H9 (cell line): ENCODE data around the gene PSMA2. TPM values are rescaled to one million over a fixed set of nuclear protein-coding genes. Genes with fewer than 3 reads are reported as not detected.

ENCODE experiments used
- DNase-seq: peaks from one replicate; pipeline ENCODE4 v3.0.0-alpha.2; 2017
- H2AFZ ChIP-seq: one replicate; pipeline ENCODE4 v1.6.1; 2013; ENCODE audit warnings: mild to moderate bottlenecking, low read length, control low read depth, moderate library complexity
- H2AK5ac ChIP-seq: 2 replicates; pipeline ENCODE4 v1.6.1; 2013; ENCODE audit warnings: low read length, control low read depth, mixed read lengths; ENCODE audit not compliant: insufficient read length
- H2BK120ac ChIP-seq: one replicate; pipeline ENCODE4 v1.6.1; 2013; ENCODE audit warnings: low read depth, mild to moderate bottlenecking, low read length, control low read depth, inconsistent platforms; ENCODE audit not compliant: poor library complexity, severe bottlenecking
- H2BK12ac ChIP-seq: 2 replicates; pipeline ENCODE4 v1.6.1; 2013; ENCODE audit warnings: low read length, control low read depth, mixed read lengths, low read depth; ENCODE audit not compliant: insufficient read length
- H2BK15ac ChIP-seq: 2 replicates; pipeline ENCODE4 v1.6.1; 2013; ENCODE audit warnings: low read depth, low read length, control low read depth
- H2BK20ac ChIP-seq: one replicate; pipeline ENCODE4 v1.6.1; 2013; ENCODE audit warnings: low read depth, mild to moderate bottlenecking, low read length, control low read depth, inconsistent platforms; ENCODE audit not compliant: poor library complexity, severe bottlenecking
- H2BK5ac ChIP-seq: 2 replicates; pipeline ENCODE4 v1.6.1; 2013; ENCODE audit warnings: low read length, control low read depth, mixed read lengths; ENCODE audit not compliant: insufficient read length
- H3K14ac ChIP-seq: 2 replicates; pipeline ENCODE4 v1.6.1; 2013; ENCODE audit warnings: low read length, control low read depth; ENCODE audit not compliant: insufficient read depth
- H3K18ac ChIP-seq: 2 replicates; pipeline ENCODE4 v1.6.1; 2013; ENCODE audit warnings: low read depth, mild to moderate bottlenecking, mixed read lengths, low read length, control low read depth; ENCODE audit not compliant: insufficient read length
- H3K23ac ChIP-seq: 2 replicates; pipeline ENCODE4 v1.6.1; 2013; ENCODE audit warnings: low read length, control low read depth, mixed read lengths, low read depth; ENCODE audit not compliant: insufficient read length
- H3K23me2 ChIP-seq: 2 replicates; pipeline ENCODE4 v1.6.1; 2013; ENCODE audit warnings: low read depth, mild to moderate bottlenecking, mixed read lengths, low read length, control low read depth; ENCODE audit not compliant: insufficient read length, poor library complexity, severe bottlenecking
- H3K27ac ChIP-seq: 2 replicates; pipeline ENCODE4 v1.5.1; 2013; ENCODE audit warnings: low read length, control low read depth, mixed read lengths, low read depth; ENCODE audit not compliant: insufficient read length
- H3K27me3 ChIP-seq: 2 replicates; pipeline ENCODE4 v1.6.1; 2013; ENCODE audit warnings: low read length, control low read depth, inconsistent platforms; ENCODE audit not compliant: insufficient read depth
- H3K4ac ChIP-seq: 2 replicates; pipeline ENCODE4 v1.6.1; 2013; ENCODE audit warnings: low read depth, mild to moderate bottlenecking, control low read depth, inconsistent platforms, low read length, moderate library complexity
- H3K4me1 ChIP-seq: 2 replicates; pipeline ENCODE4 v1.6.1; 2013; ENCODE audit warnings: low read length, control low read depth, inconsistent platforms; ENCODE audit not compliant: insufficient read depth
- H3K4me2 ChIP-seq: 2 replicates; pipeline ENCODE4 v1.6.1; 2013; ENCODE audit warnings: low read length, control low read depth, mixed read lengths; ENCODE audit not compliant: insufficient read length, insufficient read depth
- H3K56ac ChIP-seq: 2 replicates; pipeline ENCODE4 v1.6.1; 2013; ENCODE audit warnings: low read depth, mild to moderate bottlenecking, mixed read lengths, low read length, control low read depth; ENCODE audit not compliant: insufficient read length
- H3K79me1 ChIP-seq: 2 replicates; pipeline ENCODE4 v1.6.1; 2013; ENCODE audit warnings: low read depth, mild to moderate bottlenecking, moderate library complexity, low read length, control low read depth, inconsistent platforms; ENCODE audit not compliant: insufficient read depth, poor library complexity, severe bottlenecking
- H3K79me2 ChIP-seq: 2 replicates; pipeline ENCODE4 v1.6.1; 2013; ENCODE audit warnings: low read length, control low read depth, inconsistent platforms; ENCODE audit not compliant: insufficient read depth
- H3K9ac ChIP-seq: 2 replicates; pipeline ENCODE4 v1.6.1; 2013; ENCODE audit warnings: low read length, control low read depth, mixed read lengths; ENCODE audit not compliant: insufficient read length; ENCODE audit errors: extremely low read depth
- H3K9me3 ChIP-seq: one replicate; pipeline ENCODE4 v1.6.1; 2013; ENCODE audit warnings: low read depth, low read length, inconsistent platforms; ENCODE audit not compliant: control insufficient read depth
- H3T11ph ChIP-seq: one replicate; pipeline ENCODE4 v1.6.1; 2013; ENCODE audit warnings: mild to moderate bottlenecking, low read length, control low read depth, inconsistent platforms
- H4K20me1 ChIP-seq: one replicate; pipeline ENCODE4 v1.6.1; 2013; ENCODE audit not compliant: control insufficient read depth, insufficient read length, insufficient read depth
- H4K5ac ChIP-seq: 2 replicates; pipeline ENCODE4 v1.6.1; 2013; ENCODE audit warnings: low read depth, mild to moderate bottlenecking, mixed read lengths, low read length, control low read depth; ENCODE audit not compliant: insufficient read length
- H4K8ac ChIP-seq: replicated peaks from 2 replicates; pipeline ENCODE4 v1.6.1; 2013; ENCODE audit warnings: low read length, control low read depth, mixed read lengths, low read depth; ENCODE audit not compliant: insufficient read length
- H4K91ac ChIP-seq: 2 replicates; pipeline ENCODE4 v1.6.1; 2013; ENCODE audit warnings: low read depth, mild to moderate bottlenecking, moderate library complexity, mixed read lengths, low read length, control low read depth; ENCODE audit not compliant: insufficient read length
- H3K27ac Mint-ChIP-seq, 3 experiments: 2 replicates in 2 of 3; 3 replicates in 1 of 3; pipeline ENCODE4 v1.8.0; 2020 to 2021; ENCODE audit warnings: mixed read lengths in 3 of 3, mild to moderate bottlenecking in 1 of 3, moderate library complexity in 1 of 3
- H3K27me3 Mint-ChIP-seq: 2 replicates; pipeline ENCODE4 v1.8.0; 2021; ENCODE audit warnings: low read depth, mild to moderate bottlenecking, moderate library complexity, mixed read lengths
- H3K36me3 Mint-ChIP-seq, 3 experiments: 2 replicates in 2 of 3; 3 replicates in 1 of 3; pipeline ENCODE4 v1.8.0; 2020 to 2021; ENCODE audit warnings: low read depth in 3 of 3, mixed read lengths in 3 of 3; ENCODE audit not compliant: insufficient read depth in 1 of 3
- H3K4me1 Mint-ChIP-seq, 2 experiments: 2 replicates each; pipeline ENCODE4 v1.8.0; 2020; ENCODE audit warnings: mixed read lengths in 2 of 2
- H3K4me3 Mint-ChIP-seq, 2 experiments: 2 replicates in 1 of 2; 3 replicates in 1 of 2; pipeline ENCODE4 v1.8.0; 2020 to 2021; ENCODE audit warnings: mild to moderate bottlenecking in 2 of 2, mixed read lengths in 2 of 2, moderate library complexity in 1 of 2
- H3K9me3 Mint-ChIP-seq, 2 experiments: 2 replicates in 1 of 2; 3 replicates in 1 of 2; pipeline ENCODE4 v1.8.0; 2020; ENCODE audit warnings: mild to moderate bottlenecking in 2 of 2, mixed read lengths in 2 of 2, moderate library complexity in 1 of 2
- CTCF ChIP-seq: fragments of 200-600 bp; sonication (generic); conservative IDR thresholded peaks from 3 replicates; pipeline ENCODE4 v1.8.0; 2021; ENCODE audit warnings: antibody characterized with exemption, mild to moderate bottlenecking
- WGBS: extraction: QIAGEN DNeasy Blood & Tissue Kit; methylation state at CpG from one replicate; pipeline ENCODE4 v1.1.7; 2013; ENCODE audit warnings: missing lambda C conversion rate, low lambda C conversion rate, mixed read lengths; ENCODE audit not compliant: insufficient read length; ENCODE audit errors: extremely low coverage; 5-methylcytosine and 5-hydroxymethylcytosine counted together
- total RNA-seq: library from RNA; stranded (reverse); gene quantifications from 2 replicates; pipeline ENCODE4 v1.2.1, GENCODE V29; 2021

Gene PSMA2
- total RNA-seq, 1 experiment from 2014 or later = 227 TPM

GRCh38 chr7:42869131-42870020 lies 62.6 kb downstream of the PSMA2 start:
- Histone ChIP-seq H2BK15ac (no peak overlapping the region), H4K20me1 (no peaks in the 10 kb centered on the region), H3K79me2 (no peaks in the 10 kb centered on the region), H2BK5ac (no peak overlapping the region), H3K27ac (no peak overlapping the region), H3K9me3 (no peaks in the 10 kb centered on the region), H4K5ac (no peak overlapping the region), H3K56ac (no peak overlapping the region), H3K18ac (no peak overlapping the region), H3K4ac (no peak overlapping the region), H3T11ph (no peak overlapping the region), H2AFZ (no peak overlapping the region), H2BK20ac (no peak overlapping the region), H3K23ac (no peak overlapping the region), H4K8ac (no peak overlapping the region), H3K27me3 (no peaks in the 10 kb centered on the region), H4K91ac (no peak overlapping the region), H3K9ac (no peak overlapping the region), H3K4me1 (peaks cover 4% of the 10 kb centered on the region; the same call in 1 of the 2 replicates), H3K4me2 (no peak overlapping the region), H3K14ac (no peak overlapping the region), H2AK5ac (no peak overlapping the region), H3K23me2 (no peaks in the 10 kb centered on the region), H2BK120ac (no peak overlapping the region), H2BK12ac (peak overlapping the region; percentile 36), H3K79me1 (no peaks in the 10 kb centered on the region)
- DNase-seq = no peak
- no peak for TF ChIP-seq CTCF
- no CpG with 5 or more reads among the region's 7 CpGs for WGBS
- Mint-ChIP-seq H3K4me3 (no peak overlapping the region), H3K9me3 (peaks cover 28 to 44% of the 10 kb centered on the region in 2 experiments), H3K4me1 (peaks cover 20 to 34% of the 10 kb centered on the region in 2 experiments), H3K27ac (peak overlapping the region; percentile 9 to 65 (median 55); a peak in 3 of 7 replicates), H3K36me3 (peaks cover 34 to 41% (median 37%) of the 10 kb centered on the region in 3 experiments), H3K27me3 (peaks cover 4% of the 10 kb centered on the region; the same call in 1 of the 2 replicates)
